Fibroblast of the aortic adventitia (primary cell): ENCODE measurements around the gene MAGEA4. TPM values are rescaled to one million over a fixed set of nuclear protein-coding genes. Genes with fewer than 3 reads are reported as not detected.

Source experiments
- DNase-seq: peaks from one replicate; pipeline ENCODE4 v3.0.0-alpha.2; 2010; ENCODE audit warnings: low read depth
- H3K4me3 ChIP-seq: 2 replicates; pipeline ENCODE4 v1.5.1; 2011; ENCODE audit warnings: low read depth, mild to moderate bottlenecking, control low read depth, low read length, moderate library complexity
- total RNA-seq: library from RNA; depleted of rRNA; stranded (reverse); fragments of >200 nt; gene quantifications from 2 replicates; pipeline ENCODE4 v1.2.3, GENCODE V29; 2012; ENCODE audit warnings: low replicate concordance
- TF ChIP-seq, protein P1 (sequence below): IDR thresholded peaks from 2 replicates; pipeline ENCODE4 v1.5.1; 2011; ENCODE audit warnings: mild to moderate bottlenecking, low read length, control low read depth, inconsistent platforms; ENCODE audit not compliant: insufficient read depth

The MAGEA4 gene, protein sequence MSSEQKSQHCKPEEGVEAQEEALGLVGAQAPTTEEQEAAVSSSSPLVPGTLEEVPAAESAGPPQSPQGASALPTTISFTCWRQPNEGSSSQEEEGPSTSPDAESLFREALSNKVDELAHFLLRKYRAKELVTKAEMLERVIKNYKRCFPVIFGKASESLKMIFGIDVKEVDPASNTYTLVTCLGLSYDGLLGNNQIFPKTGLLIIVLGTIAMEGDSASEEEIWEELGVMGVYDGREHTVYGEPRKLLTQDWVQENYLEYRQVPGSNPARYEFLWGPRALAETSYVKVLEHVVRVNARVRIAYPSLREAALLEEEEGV
- total RNA-seq, result not detected in 2 replicates

DNA sequence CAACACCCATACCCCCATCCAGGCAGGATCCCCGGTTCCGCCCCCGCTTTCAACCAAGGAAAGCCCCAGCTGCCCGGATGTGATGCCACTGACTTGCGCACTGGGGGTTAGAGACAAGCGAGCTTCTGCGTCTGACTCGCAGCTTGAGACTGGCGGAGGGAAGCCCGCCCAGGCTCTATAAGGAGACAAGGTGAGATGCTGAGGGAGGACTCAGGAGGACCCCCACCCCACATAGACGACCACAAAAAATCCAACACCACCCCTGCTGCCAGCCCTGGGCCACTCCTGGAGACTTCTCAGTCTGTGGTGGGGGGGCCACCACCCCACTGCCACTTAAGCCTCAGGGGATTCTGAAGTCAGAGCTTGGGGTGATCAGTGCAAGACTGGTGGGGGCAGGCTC, at the start of gene MAGEA4:
TSS of gene MAGEA4 (plus strand) at position 110 of the 400 bp plus-strand sequence. CDS start 10,776 bp downstream, outside the sequence.
- TF ChIP-seq, protein P1, sequence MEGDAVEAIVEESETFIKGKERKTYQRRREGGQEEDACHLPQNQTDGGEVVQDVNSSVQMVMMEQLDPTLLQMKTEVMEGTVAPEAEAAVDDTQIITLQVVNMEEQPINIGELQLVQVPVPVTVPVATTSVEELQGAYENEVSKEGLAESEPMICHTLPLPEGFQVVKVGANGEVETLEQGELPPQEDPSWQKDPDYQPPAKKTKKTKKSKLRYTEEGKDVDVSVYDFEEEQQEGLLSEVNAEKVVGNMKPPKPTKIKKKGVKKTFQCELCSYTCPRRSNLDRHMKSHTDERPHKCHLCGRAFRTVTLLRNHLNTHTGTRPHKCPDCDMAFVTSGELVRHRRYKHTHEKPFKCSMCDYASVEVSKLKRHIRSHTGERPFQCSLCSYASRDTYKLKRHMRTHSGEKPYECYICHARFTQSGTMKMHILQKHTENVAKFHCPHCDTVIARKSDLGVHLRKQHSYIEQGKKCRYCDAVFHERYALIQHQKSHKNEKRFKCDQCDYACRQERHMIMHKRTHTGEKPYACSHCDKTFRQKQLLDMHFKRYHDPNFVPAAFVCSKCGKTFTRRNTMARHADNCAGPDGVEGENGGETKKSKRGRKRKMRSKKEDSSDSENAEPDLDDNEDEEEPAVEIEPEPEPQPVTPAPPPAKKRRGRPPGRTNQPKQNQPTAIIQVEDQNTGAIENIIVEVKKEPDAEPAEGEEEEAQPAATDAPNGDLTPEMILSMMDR, result no peak
- no peak within 1 kb of the TSS for H3K4me3 ChIP-seq
- DNase-seq, result no peak

DNA sequence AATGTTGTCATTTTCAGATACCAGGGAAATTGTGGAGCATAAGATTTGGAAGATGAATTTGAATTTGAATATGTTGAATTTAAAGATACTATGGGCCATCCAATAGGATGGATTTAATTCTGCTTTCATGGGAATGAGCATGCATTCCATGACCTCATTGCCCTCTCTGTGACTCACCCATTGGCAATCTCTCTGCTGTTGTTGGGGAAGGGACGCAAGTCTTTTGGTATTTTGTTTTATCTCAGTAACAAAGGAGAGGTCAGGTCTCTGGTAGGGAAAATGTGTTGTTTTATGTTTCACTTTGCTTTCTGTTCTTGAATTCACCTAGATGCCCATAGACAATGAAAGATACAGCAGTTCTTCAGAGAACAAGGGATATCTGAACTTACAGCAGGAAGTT, 42.1 kb upstream of the MAGEA4 start:
- H3K4me3 ChIP-seq, result no peak overlapping the region
- TF ChIP-seq, protein P1, result no peak
- DNase-seq, result peak; percentile 91

DNA sequence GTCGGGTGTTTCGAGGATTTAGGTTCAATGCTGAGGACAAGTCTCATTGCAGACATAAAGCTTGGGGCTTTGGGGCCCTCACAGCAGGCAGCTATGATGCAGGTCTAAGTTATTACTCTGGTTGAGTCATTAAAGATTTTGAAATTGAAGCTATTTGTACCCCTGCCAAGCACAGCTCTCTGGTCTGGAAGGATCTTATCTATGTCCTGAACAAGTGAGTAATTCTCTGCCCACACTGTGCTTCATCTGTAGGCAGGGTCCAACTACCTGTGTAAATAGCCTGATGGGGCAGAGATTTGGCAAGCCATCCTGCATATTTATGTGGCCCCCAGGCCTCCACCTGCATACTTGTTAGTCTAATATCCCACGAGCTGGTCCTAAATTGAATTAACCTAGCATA, 41.4 kb upstream of the MAGEA4 start:
- no peak overlapping the region for H3K4me3 ChIP-seq
- TF ChIP-seq, protein P1, result no peak
- peak; percentile 94 for DNase-seq

DNA sequence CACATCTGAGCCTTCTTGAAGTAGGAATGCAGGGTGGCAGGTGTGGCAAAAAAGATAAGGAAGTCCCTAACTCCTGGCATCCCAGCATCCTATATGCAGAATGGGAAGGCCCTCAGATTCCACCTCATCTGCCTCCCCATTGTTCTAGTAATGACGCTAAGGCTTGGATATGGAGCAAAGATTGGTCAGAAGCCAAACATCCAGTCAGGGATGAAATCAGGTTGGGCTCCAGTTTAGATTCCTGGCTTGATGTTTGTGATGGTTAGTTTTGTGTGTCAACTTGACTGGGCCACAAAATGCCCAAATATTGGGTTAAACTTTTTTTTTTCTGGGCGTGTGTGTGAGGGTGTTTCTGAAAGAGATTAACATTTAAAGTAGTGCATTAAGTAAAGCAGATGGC, 39.6 kb upstream of the MAGEA4 start:
- H3K4me3 ChIP-seq, result no peak overlapping the region
- TF ChIP-seq, protein P1, result no peak
- peak; percentile 75 for DNase-seq

DNA sequence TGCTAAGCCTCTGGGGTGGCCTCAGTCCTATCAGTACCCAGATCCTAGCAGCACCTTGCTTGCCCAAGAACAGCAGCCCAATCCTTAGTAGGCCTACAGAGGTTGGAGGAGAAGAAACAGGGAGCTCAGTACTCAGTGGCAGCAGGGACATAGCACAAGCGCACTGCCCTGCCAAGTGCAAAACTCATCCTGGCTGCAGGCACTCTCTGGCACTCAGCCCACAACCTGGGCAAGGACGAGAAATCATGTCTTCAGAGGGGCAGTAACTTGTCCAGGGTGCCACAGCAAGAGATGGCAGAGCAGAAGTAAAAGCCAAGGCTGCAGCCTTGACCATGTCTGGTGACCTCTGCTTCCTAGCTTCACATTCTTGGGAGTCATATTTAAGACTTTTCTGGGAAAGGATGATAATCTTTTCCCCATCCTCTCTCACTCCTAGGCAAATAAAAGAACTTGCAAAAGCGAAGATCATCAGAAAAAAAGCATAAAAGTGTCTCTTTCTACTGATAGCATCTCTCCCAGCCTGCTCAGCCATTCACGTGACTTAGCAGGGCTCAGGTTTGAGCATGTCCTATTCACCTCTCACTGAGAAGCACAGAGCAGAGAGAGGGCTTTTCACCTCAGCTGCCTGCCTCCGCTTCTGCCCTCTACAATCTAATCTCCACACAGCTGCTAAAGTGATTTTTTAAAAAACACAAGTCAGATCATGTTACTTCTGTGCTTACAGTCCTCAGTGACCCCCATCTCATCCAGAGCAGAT, 37.2 kb upstream of the MAGEA4 start:
- DNase-seq, result no peak
- no peak overlapping the region for H3K4me3 ChIP-seq
- TF ChIP-seq, protein P1, result no peak

DNA sequence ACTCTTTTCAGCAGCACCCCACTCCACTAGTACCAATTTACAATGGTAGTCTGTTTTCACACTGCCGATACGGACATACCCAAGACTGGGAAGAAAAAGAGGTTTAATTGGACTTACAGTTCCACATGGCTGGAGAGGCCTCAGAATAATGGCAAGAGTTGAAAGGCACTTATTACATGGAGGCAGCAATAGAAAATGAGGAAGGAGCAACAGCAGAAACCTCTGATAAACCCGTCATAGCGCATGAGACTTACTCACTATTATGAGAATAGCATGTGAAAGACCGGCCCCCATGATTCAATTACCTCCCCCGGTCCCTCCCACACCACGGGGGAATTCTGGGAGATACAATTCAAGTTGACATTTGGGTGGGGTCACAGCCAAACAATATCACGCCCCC, 34.1 kb upstream of the MAGEA4 start:
- DNase-seq, result no peak
- no peak overlapping the region for H3K4me3 ChIP-seq
- TF ChIP-seq, protein P1, result no peak
